GM19438 (cell line): Measurements from ENCODE around the gene ZMYND15.
"Not testable (repeated sequence)": the region's sequence is repeated elsewhere in the genome, so short reads cannot be mapped to it uniquely, and the experiment has no call there.

Experiments used
- ATAC-seq: cut with Tn5 transposase; IDR thresholded peaks from one replicate; pipeline ENCODE4 v1.9.1; 2021; ENCODE audit warnings: low read depth; ENCODE audit not compliant: unreplicated experiment

The ZMYND15 gene

GRCh38 chr17:4714340-4715062, 25.1 kb upstream of the ZMYND15 start:
- ATAC-seq, result not testable (repeated sequence)

- no peak for ATAC-seq
These were observed 24.4 kb upstream of the ZMYND15 start for GRCh38 chr17:4715063-4715744.

GRCh38 chr17:4716081-4716480, 23.6 kb upstream of the ZMYND15 start:
- no peak for ATAC-seq

GRCh38 chr17:4717791-4718190, 21.8 kb upstream of the ZMYND15 start:
- ATAC-seq, result no peak

- no peak for ATAC-seq
These were observed 21.4 kb upstream of the ZMYND15 start for GRCh38 chr17:4718276-4718675.

GRCh38 chr17:4719146-4719545, 20.5 kb upstream of the ZMYND15 start:
- no peak for ATAC-seq

GRCh38 chr17:4719684-4720221, 19.9 kb upstream of the ZMYND15 start:
- no peak for ATAC-seq

- ATAC-seq, result no peak
These were observed 18.8 kb upstream of the ZMYND15 start for GRCh38 chr17:4720787-4721186.

GRCh38 chr17:4721203-4722135, 18.2 kb upstream of the ZMYND15 start:
- no peak for ATAC-seq

GRCh38 chr17:4722678-4723240, 16.9 kb upstream of the ZMYND15 start:
- ATAC-seq, result no peak

- ATAC-seq, result no peak
These were observed 15.0 kb upstream of the ZMYND15 start for GRCh38 chr17:4724650-4725049.

GRCh38 chr17:4725646-4726310, 13.9 kb upstream of the ZMYND15 start:
- no peak for ATAC-seq

- no peak for ATAC-seq
These were observed 11.5 kb upstream of the ZMYND15 start for GRCh38 chr17:4728124-4728523.

GRCh38 chr17:4733073-4733531, 6.5 kb upstream of the ZMYND15 start:
- no peak for ATAC-seq

GRCh38 chr17:4734857-4735475, 4.7 kb upstream of the ZMYND15 start:
- ATAC-seq, result no peak

- no peak for ATAC-seq
These were observed 3.6 kb upstream of the ZMYND15 start for GRCh38 chr17:4735876-4736651.

- ATAC-seq, result no peak
These were observed 1.2 kb upstream of the ZMYND15 start for GRCh38 chr17:4738136-4739121.

- ATAC-seq, result no peak
These were observed 355 bp downstream of the ZMYND15 start for GRCh38 chr17:4740025-4740351.
